ENCODE measurements around the gene CYP4A22.

DNA sequence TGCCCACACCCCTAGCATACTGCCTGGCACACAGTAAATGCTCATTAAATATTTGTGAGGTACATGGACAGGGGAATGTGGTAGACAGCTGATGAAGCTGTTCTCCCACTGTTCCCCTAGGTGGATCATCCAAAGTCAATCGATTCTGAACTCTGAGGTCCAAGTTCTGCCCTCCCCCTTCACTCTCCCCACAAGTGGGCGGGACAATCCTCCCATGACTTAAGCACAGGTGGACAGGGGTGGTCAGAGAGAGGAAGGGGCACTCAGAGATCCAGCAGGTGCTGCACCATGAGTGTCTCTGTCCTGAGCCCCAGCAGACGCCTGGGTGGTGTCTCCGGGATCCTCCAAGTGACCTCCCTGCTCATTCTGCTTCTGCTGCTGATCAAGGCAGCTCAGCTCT is at the start of gene CYP4A22:
- TF ChIP-seq, protein P1, sequence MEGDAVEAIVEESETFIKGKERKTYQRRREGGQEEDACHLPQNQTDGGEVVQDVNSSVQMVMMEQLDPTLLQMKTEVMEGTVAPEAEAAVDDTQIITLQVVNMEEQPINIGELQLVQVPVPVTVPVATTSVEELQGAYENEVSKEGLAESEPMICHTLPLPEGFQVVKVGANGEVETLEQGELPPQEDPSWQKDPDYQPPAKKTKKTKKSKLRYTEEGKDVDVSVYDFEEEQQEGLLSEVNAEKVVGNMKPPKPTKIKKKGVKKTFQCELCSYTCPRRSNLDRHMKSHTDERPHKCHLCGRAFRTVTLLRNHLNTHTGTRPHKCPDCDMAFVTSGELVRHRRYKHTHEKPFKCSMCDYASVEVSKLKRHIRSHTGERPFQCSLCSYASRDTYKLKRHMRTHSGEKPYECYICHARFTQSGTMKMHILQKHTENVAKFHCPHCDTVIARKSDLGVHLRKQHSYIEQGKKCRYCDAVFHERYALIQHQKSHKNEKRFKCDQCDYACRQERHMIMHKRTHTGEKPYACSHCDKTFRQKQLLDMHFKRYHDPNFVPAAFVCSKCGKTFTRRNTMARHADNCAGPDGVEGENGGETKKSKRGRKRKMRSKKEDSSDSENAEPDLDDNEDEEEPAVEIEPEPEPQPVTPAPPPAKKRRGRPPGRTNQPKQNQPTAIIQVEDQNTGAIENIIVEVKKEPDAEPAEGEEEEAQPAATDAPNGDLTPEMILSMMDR (IDR thresholded peaks at IDR 0.05) = no peak
- no peak for TF ChIP-seq POLR2A (IDR thresholded peaks at IDR 0.05)
- no peak for TF ChIP-seq POLR2AphosphoS5 (IDR thresholded peaks at IDR 0.05)
- no peak for TF ChIP-seq EP300 (IDR thresholded peaks at IDR 0.05)

Data from sigmoid colon (tissue), 4 donors.